Psoas muscle (tissue), 8 donors: ENCODE measurements around the gene IRF8. TPM values are rescaled to one million over a fixed set of nuclear protein-coding genes. Genes with fewer than 3 reads are reported as not detected.

ENCODE experiments used
- ATAC-seq, 4 donors: fragments of 200-7000 bp; cut with Tn5 transposase; one replicate each; pipeline ENCODE4 v1.9.1; 2020; ENCODE audit warnings: moderate library complexity in 3 of 4, mild to moderate bottlenecking in 2 of 4
- DNase-seq, 2 donors: peaks; one replicate each; pipeline ENCODE4 v3.0.0-alpha.2; 2020
- H3K27ac ChIP-seq: fragments of 200-600 bp; one replicate; pipeline ENCODE4 v1.8.0; 2022
- H3K27me3 ChIP-seq, 3 donors: fragments of 200-600 bp in 1 of 3; one replicate each; pipeline versions ENCODE4 v1.6.1 to v1.8.0; 2013 to 2022; ENCODE audit warnings: low read length in 2 of 3, mild to moderate bottlenecking in 2 of 3, moderate library complexity in 1 of 3; ENCODE audit not compliant: insufficient read depth in 3 of 3
- H3K36me3 ChIP-seq, 2 donors: fragments of 200-600 bp in 1 of 2; one replicate each; pipeline versions ENCODE4 v1.6.1 to v1.8.0; 2013 to 2022; ENCODE audit warnings: low read depth in 1 of 2, mild to moderate bottlenecking in 1 of 2, moderate library complexity in 1 of 2; ENCODE audit not compliant: insufficient read depth in 1 of 2
- H3K4me1 ChIP-seq: fragments of 200-600 bp; one replicate; pipeline ENCODE4 v1.8.0; 2022
- H3K4me3 ChIP-seq: fragments of 200-600 bp; one replicate; pipeline ENCODE4 v1.8.0; 2022; ENCODE audit warnings: mild to moderate bottlenecking
- H3K9me3 ChIP-seq: fragments of 200-600 bp; one replicate; pipeline ENCODE4 v1.8.0; 2022
- WGBS, 3 donors: extraction: QIAGEN DNeasy Blood & Tissue Kit; methylation state at CpG; one replicate each; pipeline versions ENCODE4 v1.1.6 to v1.1.7; 2013; 5-methylcytosine and 5-hydroxymethylcytosine counted together
- intact Hi-C, 2 donors: fragments of 100-400 bp; cut with DNase I; formaldehyde crosslinking; loops; one replicate each; pipeline versions ENCODE4 v1.11.0 to v1.14.2; 2022
- long read RNA-seq, 2 donors: library from polyadenylated mRNA; unstranded; transcript quantifications; one replicate each; pipeline ENCODE4 v2.0.0, GENCODE V29; 2021
- polyA plus RNA-seq, 3 donors: library from polyadenylated mRNA; stranded (reverse); fragments of 200-250 nt; gene quantifications; one replicate each; pipeline ENCODE4 v1.2.3, GENCODE V29; 2013
- total RNA-seq, 4 donors: library from RNA; stranded (reverse); fragmentation: NEBNext Ultra II Directional in 2 of 4; extraction: Animal tissue kit (Norgen Biotek cat#: 25700) in 2 of 4; gene quantifications; one replicate each; pipeline versions ENCODE4 v1.2.1 to v1.2.4, GENCODE V29; 2021 to 2023
- TF ChIP-seq, protein P1 (sequence below): fragments of 200-600 bp; IDR thresholded peaks from one replicate; pipeline ENCODE4 v1.8.0; 2022; ENCODE audit warnings: antibody characterized with exemption
- donor health status: healthy with polysubstance abuse.
- donor health status: DM: no; HTN: no; CAD: no; lungs with moderate emphysema.
- donor health status: Bipolar disorder and iron deficiency.
- donor health status: healthy.
- donor health status: DM: yes; HTN: yes; CAD: no.
- donor health status: DM: no; HTN: no; CAD: no.
- donor health status: DM: no; HTN: no; CAD: no.
- donor health status: DM: yes; HTN: yes; CAD: no.

IRF8 gene, protein sequence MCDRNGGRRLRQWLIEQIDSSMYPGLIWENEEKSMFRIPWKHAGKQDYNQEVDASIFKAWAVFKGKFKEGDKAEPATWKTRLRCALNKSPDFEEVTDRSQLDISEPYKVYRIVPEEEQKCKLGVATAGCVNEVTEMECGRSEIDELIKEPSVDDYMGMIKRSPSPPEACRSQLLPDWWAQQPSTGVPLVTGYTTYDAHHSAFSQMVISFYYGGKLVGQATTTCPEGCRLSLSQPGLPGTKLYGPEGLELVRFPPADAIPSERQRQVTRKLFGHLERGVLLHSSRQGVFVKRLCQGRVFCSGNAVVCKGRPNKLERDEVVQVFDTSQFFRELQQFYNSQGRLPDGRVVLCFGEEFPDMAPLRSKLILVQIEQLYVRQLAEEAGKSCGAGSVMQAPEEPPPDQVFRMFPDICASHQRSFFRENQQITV
- 1 to 10 TPM; 1.1 to 2.8 (median 1.7) TPM for total RNA-seq
- polyA plus RNA-seq = under 1 TPM; 0.23 to 0.59 (median 0.59) TPM
- long read RNA-seq, donor 1, partial matches to known transcripts = 0 of 1 reads
- long read RNA-seq, donor 1, other reads (novel, unspliced or antisense) = 0 of 1 reads
- long read RNA-seq, donor 2, partial matches to known transcripts = 0 of 3 reads
- long read RNA-seq, donor 2, other reads (novel, unspliced or antisense) = 0 of 3 reads

DNA sequence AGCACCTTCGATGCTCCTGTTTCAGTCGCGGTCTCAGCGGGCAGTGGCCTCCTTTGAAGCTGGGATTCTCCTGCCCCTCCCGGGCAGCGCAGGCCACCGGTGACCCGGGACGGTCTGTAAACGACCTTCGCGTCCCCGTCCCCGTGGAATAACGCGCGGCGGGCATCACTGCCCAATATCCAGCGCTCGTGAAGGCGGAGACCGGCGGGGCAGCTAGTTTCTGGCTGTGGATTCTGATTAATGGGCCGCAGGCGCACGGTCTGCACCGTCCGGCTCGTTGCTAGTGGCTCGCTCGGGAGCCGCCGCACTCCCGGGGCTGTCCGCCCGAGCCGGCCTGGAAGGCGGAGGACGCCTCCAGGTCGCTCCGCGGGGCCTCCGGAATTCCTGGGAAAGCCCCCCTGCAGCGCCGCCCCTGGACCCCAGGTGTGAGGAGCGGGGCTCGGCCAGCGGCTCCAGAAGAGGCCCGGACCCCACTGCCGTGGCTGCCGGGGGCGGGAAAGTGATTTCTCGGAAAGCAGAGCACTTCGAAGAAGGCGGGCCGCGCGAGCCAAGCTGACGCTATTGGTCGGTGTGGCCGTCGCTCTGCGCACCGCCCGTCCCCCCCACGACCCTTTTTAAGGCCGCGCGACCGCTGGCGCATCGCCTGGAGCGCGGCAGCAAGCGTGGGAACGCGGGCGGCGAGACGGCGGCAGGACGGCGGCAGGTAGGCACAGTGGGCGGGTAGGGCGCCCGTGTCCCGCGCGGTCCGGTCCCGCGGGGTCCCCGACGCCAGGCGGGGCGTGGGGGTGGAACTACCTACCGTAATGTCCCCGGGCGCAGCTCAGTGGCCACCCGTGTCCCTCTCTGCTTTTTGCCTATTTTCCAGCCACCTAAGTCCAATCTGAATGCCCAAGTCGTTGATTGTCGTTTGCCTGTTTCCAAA lies at the start of gene IRF8:
TSS of gene IRF8 (plus strand) at position 642 of the 922 bp plus-strand sequence. CDS start 3,854 bp downstream, outside the sequence.
- H3K27me3 ChIP-seq = peaks cover 2 to 69% (median 16%) of the 10 kb centered on the region in 3 donors
- intact Hi-C loops = no loop called here
- H3K4me1 ChIP-seq = peaks cover 6% of the 10 kb centered on the region
- ATAC-seq (peak in 3 of 4 donors; percentile 35 to 61 (median 44)), DNase-seq (peak; percentile 62 to 76)
- H3K9me3 ChIP-seq = no peaks in the 10 kb centered on the region
- TF ChIP-seq, protein P1, sequence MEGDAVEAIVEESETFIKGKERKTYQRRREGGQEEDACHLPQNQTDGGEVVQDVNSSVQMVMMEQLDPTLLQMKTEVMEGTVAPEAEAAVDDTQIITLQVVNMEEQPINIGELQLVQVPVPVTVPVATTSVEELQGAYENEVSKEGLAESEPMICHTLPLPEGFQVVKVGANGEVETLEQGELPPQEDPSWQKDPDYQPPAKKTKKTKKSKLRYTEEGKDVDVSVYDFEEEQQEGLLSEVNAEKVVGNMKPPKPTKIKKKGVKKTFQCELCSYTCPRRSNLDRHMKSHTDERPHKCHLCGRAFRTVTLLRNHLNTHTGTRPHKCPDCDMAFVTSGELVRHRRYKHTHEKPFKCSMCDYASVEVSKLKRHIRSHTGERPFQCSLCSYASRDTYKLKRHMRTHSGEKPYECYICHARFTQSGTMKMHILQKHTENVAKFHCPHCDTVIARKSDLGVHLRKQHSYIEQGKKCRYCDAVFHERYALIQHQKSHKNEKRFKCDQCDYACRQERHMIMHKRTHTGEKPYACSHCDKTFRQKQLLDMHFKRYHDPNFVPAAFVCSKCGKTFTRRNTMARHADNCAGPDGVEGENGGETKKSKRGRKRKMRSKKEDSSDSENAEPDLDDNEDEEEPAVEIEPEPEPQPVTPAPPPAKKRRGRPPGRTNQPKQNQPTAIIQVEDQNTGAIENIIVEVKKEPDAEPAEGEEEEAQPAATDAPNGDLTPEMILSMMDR = no peak
- H3K36me3 ChIP-seq = no peaks in the 10 kb centered on the region
- peak within 1 kb of the TSS; percentile 62 for H3K4me3 ChIP-seq
- H3K27ac ChIP-seq = no peak within 1 kb of the TSS
- WGBS, 3 donors = 1 to 2% (median 1%) methylated on average over 78 to 102 of the region's 102 CpGs

DNA sequence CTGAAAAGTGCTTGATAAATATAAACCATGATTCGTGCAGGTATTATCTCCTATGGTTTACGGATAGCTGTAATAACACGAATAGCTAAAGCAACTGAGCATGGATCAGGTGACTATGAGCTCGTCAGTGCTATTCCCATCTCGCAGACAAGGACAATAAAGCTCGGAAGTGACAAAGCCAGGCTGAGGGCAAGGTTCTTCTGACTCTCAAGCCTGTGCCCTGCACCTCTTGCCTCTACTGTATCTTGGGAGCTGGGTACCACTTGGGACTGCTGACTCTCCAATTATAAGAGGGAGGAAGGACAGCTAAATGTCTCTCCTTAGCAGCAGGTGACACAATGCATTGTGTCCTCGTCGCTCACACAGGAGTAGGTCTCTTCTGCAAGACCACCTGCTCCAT lies 49.6 kb upstream of the IRF8 start:
- Histone ChIP-seq H3K9me3 (peaks cover under 1% of the 10 kb centered on the region), H3K36me3 (no peaks in the 10 kb centered on the region), H3K27ac (no peak overlapping the region), H3K27me3 (peaks cover 0 to 31% (median 2%) of the 10 kb centered on the region in 3 donors), H3K4me3 (no peak overlapping the region), H3K4me1 (no peaks in the 10 kb centered on the region)
- TF ChIP-seq, protein P1 = no peak
- WGBS, 3 donors = 66 to 68% (median 66%) methylated on average over 8 of the region's 8 CpGs
- ATAC-seq (no peak), DNase-seq (no peak)
- intact Hi-C loops = no loop called here

DNA sequence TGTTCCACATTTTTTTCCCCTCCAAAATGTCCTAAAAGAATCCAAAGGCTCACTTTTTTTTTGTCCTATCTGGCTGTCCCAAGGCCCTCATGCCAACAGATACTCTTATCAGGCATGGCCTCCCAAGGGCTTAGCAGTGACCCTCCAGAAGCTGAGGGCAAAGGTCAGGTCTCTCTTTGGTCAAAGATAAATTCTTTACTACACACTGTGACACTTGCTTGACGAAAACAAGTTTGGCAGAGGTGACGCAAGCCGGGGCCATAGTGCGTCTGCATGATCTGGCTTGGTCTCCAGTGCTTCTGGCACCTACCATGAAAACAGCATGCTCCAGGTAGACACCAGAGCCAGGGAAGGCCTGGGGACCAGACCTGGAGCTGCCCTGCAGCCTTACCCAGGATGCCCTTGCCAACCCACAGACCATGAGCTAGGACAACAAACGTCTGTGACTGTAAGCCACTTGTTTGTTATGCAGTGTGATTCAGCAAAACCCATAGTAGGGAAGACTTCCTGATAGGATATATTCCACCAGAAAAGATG lies 48.5 kb upstream of the IRF8 start:
- TF ChIP-seq, protein P1 = no peak
- 52 to 59% (median 59%) methylated on average over 5 of the region's 5 CpGs for WGBS, 3 donors
- DNase-seq (no peak), ATAC-seq (no peak)
- Histone ChIP-seq H3K27ac (no peak overlapping the region), H3K27me3 (peaks cover 0 to 26% (median 2%) of the 10 kb centered on the region in 3 donors), H3K9me3 (peaks cover 7% of the 10 kb centered on the region), H3K36me3 (no peaks in the 10 kb centered on the region), H3K4me1 (no peaks in the 10 kb centered on the region), H3K4me3 (no peak overlapping the region)
- intact Hi-C loops = no loop called here

DNA sequence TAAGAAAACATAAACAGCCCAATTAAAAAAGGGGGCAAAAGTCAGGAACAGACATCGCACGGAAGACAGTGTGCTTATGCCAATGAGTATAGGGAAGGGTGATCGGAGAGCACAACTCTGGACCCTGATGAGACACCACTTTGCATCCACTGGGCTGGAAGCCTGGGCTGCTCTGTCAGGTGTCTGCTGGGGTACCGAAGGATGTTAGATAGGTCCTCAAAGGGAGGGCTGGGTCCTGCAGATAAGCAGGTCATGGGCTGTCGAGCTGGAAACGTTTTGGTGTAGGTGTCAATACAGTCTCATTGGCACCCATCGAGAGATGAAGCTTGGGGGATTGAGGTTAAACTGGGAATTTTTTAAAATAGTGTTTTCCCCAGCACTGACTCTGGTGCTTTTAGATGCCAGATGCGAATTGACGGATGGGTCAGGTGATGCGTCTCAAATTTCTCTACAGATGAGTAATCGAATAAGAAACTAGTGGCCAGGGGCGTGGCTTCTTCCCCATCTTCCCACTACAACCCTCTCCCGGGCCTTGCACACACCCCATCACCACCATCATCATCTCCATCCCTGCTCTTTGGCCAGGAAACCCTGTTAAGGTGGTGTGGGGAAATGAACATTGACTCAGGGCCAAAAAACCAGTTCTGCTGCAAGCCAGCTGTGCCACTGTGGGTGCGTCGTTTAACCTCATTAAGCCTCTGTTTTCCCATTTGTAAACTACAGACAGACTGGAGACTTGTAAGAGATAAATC lies 47.8 kb upstream of the IRF8 start:
- no peak overlapping the region for H3K4me3 ChIP-seq
- 56 to 65% (median 57%) methylated on average over 15 of the region's 15 CpGs for WGBS, 3 donors
- H3K4me1 ChIP-seq = no peaks in the 10 kb centered on the region
- H3K9me3 ChIP-seq = peaks cover 7% of the 10 kb centered on the region
- DNase-seq = no peak
- peaks cover 0 to 25% (median 2%) of the 10 kb centered on the region in 3 donors for H3K27me3 ChIP-seq
- H3K27ac ChIP-seq = no peak overlapping the region
- no peak for ATAC-seq
- intact Hi-C loops = no loop called here
- H3K36me3 ChIP-seq = no peaks in the 10 kb centered on the region
- TF ChIP-seq, protein P1 = no peak
